Spleen (tissue), 11 donors: Measurements from ENCODE around the gene LRRC51. TPM values are rescaled to one million over a fixed set of nuclear protein-coding genes. Genes with fewer than 3 reads are reported as not detected.

Source experiments
- DNase-seq: peaks from one replicate; pipeline ENCODE4 v3.0.0-alpha.2; 2020
- H3K27ac ChIP-seq, 8 donors: fragments of 200-600 bp; sonication (generic) in 7 of 8; 1 replicate in 4 of 8; 2 replicates in 4 of 8; pipeline versions ENCODE4 v1.5.0 to v1.8.0; 2016 to 2021; ENCODE audit warnings: inconsistent platforms in 4 of 8, mild to moderate bottlenecking in 4 of 8, moderate library complexity in 1 of 8
- H3K27me3 ChIP-seq, 7 donors: fragments of 200-600 bp; sonication (generic) in 6 of 7; replicated peaks in 1 of 7; 1 replicate in 4 of 7; 2 replicates in 3 of 7; pipeline versions ENCODE4 v1.5.0 to v1.8.0; 2016 to 2021; ENCODE audit warnings: inconsistent platforms in 3 of 7, mild to moderate bottlenecking in 1 of 7
- H3K36me3 ChIP-seq, 6 donors: fragments of 200-600 bp; sonication (generic) in 5 of 6; 1 replicate in 4 of 6; 2 replicates in 2 of 6; pipeline versions ENCODE4 v1.5.0 to v1.8.0; 2016 to 2021; ENCODE audit warnings: inconsistent platforms in 2 of 6
- H3K4me1 ChIP-seq, 6 donors: fragments of 200-600 bp; sonication (generic) in 5 of 6; 1 replicate in 3 of 6; 2 replicates in 3 of 6; pipeline versions ENCODE4 v1.5.0 to v1.8.0; 2016 to 2021; ENCODE audit warnings: inconsistent platforms in 3 of 6
- H3K4me3 ChIP-seq, 8 donors: fragments of 200-600 bp; sonication (generic) in 7 of 8; 1 replicate in 4 of 8; 2 replicates in 4 of 8; pipeline versions ENCODE4 v1.5.0 to v1.8.0; 2016 to 2021; ENCODE audit warnings: inconsistent platforms in 4 of 8, mild to moderate bottlenecking in 4 of 8, moderate library complexity in 2 of 8
- H3K9me3 ChIP-seq, 8 donors: fragments of 200-600 bp; sonication (generic) in 7 of 8; 1 replicate in 4 of 8; 2 replicates in 4 of 8; pipeline versions ENCODE4 v1.5.0 to v1.8.0; 2016 to 2021; ENCODE audit warnings: inconsistent platforms in 4 of 8
- POLR2A ChIP-seq, 3 donors: fragments of 450-650 bp; IDR thresholded peaks; one replicate each; pipeline ENCODE4 v1.5.1; 2017; ENCODE audit warnings: antibody characterized with exemption in 3 of 3, mild to moderate bottlenecking in 1 of 3
- POLR2AphosphoS5 ChIP-seq, 3 donors: sonication (generic); formaldehyde crosslinking; IDR thresholded peaks; one replicate each; pipeline ENCODE4 v1.5.1; 2017; ENCODE audit warnings: antibody characterized with exemption in 3 of 3
- WGBS, 5 donors: extraction: QIAGEN DNeasy Blood & Tissue Kit in 3 of 5; methylation state at CpG; one replicate each; pipeline versions ENCODE4 v1.1.5 to v1.1.7; 2013 to 2018; 5-methylcytosine and 5-hydroxymethylcytosine counted together
- intact Hi-C: fragments of 100-400 bp; cut with DNase I; formaldehyde crosslinking; loops from one replicate; pipeline ENCODE4 v1.15.0; 2023; ENCODE audit warnings: low total_unique reads
- polyA plus RNA-seq, 3 donors: library from polyadenylated mRNA; stranded (reverse); fragments of 200-250 nt; gene quantifications; one replicate each; pipeline ENCODE4 v1.2.1, GENCODE V29; 2013
- total RNA-seq, 7 donors: library from RNA; depleted of rRNA in 3 of 7; stranded (reverse); fragments of >200 nt in 3 of 7; fragmentation: NEBNext Ultra II Directional in 4 of 7; extraction: Animal tissue kit (Norgen Biotek cat#: 25700) in 4 of 7; gene quantifications; one replicate each; pipeline versions ENCODE4 v1.1.0 to v1.2.1, GENCODE V29; 2016 to 2021
- TF ChIP-seq, protein P1 (sequence below), 11 experiments: fragments of 200-600 bp in 7 of 11; fragments of 450-650 bp in 4 of 11; sonication (generic) in 4 of 11; IDR thresholded peaks in 8 of 11; conservative IDR thresholded peaks in 3 of 11; 1 replicate in 7 of 11; 2 replicates in 4 of 11; pipeline versions ENCODE4 v1.4.0 to v1.8.0; 2016 to 2021; ENCODE audit warnings: antibody characterized with exemption in 11 of 11, inconsistent platforms in 4 of 11, mild to moderate bottlenecking in 1 of 11
- donor health status: healthy with polysubstance abuse.
- donor health status: DM: no; HTN: no; CAD: no; lungs with moderate emphysema.
- donor health status: DM: no; HTN: no; CAD: no.
- donor health status: Bipolar disorder and iron deficiency.
- donor health status: healthy.
- donor health status: DM: no; HTN: no; CAD: no.
- donor health status: DM: yes; HTN: yes; CAD: no.

LRRC51 gene
- total and polyA plus RNA-seq, 10 donors: 2.0 to 10.0 (median 4.5) TPM

DNA sequence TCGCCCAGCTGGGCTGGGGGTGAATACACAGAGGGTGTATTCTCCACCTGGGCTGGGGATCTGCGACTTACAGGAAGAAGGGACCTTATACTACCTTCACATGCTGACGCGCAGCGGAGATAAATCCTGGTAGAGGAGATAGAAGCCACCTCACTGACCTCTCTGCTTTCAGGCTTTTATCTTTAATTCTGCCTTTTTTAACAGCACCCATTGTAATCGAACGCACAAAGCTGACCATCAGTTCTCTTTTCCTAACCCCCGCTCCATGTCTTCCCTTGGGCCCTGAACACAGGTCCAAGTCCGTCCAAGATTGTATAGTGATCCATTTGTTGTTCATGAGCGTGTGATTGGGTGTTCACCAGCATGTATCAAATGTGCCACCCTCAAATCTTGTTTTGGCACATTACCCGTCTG is 23.1 kb downstream of the LRRC51 start:
- intact Hi-C loops: no loop called here
- WGBS, 5 donors: 80 to 86% (median 84%) methylated on average over 11 of the region's 11 CpGs
- TF ChIP-seq, protein P1, sequence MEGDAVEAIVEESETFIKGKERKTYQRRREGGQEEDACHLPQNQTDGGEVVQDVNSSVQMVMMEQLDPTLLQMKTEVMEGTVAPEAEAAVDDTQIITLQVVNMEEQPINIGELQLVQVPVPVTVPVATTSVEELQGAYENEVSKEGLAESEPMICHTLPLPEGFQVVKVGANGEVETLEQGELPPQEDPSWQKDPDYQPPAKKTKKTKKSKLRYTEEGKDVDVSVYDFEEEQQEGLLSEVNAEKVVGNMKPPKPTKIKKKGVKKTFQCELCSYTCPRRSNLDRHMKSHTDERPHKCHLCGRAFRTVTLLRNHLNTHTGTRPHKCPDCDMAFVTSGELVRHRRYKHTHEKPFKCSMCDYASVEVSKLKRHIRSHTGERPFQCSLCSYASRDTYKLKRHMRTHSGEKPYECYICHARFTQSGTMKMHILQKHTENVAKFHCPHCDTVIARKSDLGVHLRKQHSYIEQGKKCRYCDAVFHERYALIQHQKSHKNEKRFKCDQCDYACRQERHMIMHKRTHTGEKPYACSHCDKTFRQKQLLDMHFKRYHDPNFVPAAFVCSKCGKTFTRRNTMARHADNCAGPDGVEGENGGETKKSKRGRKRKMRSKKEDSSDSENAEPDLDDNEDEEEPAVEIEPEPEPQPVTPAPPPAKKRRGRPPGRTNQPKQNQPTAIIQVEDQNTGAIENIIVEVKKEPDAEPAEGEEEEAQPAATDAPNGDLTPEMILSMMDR (IDR thresholded peaks at IDR 0.05 in 8 of 11, conservative IDR thresholded peaks at IDR 0.05 in 3 of 11): peak in 1 of 11 experiments; percentile 21
- TF ChIP-seq POLR2A (IDR thresholded peaks at IDR 0.05): no peak
- peak overlapping the region; percentile 92 to 99 (median 98) for H3K27ac ChIP-seq
- H3K4me3 ChIP-seq: peak overlapping the region in 6 of 8 donors; percentile 65 to 98 (median 84)
- peaks cover 0 to 49% (median 8%) of the 10 kb centered on the region in 6 donors for H3K36me3 ChIP-seq
- no peaks in the 10 kb centered on the region for H3K27me3 ChIP-seq
- peaks cover 25 to 50% (median 43%) of the 10 kb centered on the region in 6 donors for H3K4me1 ChIP-seq
- no peaks in the 10 kb centered on the region for H3K9me3 ChIP-seq
- DNase-seq: no peak

DNA sequence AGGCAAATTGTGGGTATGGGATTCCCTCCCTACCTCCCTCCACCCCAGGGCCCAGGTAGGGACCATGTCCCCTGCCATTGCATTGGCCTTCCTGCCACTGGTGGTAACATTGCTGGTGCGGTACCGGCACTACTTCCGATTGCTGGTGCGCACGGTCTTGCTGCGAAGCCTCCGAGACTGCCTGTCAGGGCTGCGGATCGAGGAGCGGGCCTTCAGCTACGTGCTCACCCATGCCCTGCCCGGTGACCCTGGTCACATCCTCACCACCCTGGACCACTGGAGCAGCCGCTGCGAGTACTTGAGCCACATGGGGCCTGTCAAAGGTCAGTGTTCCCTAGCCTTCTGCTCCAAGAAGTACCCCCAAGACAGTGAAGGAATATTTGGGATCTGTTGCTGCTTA is 25.2 kb downstream of the LRRC51 start, which contains the start of gene TOMT:
Gene TOMT, plus strand, starts transcription at position 37 of the 400 bp plus-strand sequence. Its CDS starts 28 bp downstream, at position 65.
- H3K4me3 ChIP-seq: no peak within 1 kb of the TSS
- TF ChIP-seq POLR2A (IDR thresholded peaks at IDR 0.05) (no peak), POLR2AphosphoS5 (IDR thresholded peaks at IDR 0.05) (no peak)
- TF ChIP-seq, protein P1 (IDR thresholded peaks at IDR 0.05 in 8 of 11, conservative IDR thresholded peaks at IDR 0.05 in 3 of 11): no peak
- H3K27me3 ChIP-seq: no peaks in the 10 kb centered on the region
- H3K4me1 ChIP-seq: peaks cover 17 to 34% (median 26%) of the 10 kb centered on the region in 6 donors
- intact Hi-C loops: no loop called here
- H3K36me3 ChIP-seq: peaks cover 0 to 49% (median 5%) of the 10 kb centered on the region in 6 donors
- no peak within 1 kb of the TSS for H3K27ac ChIP-seq
- no peaks in the 10 kb centered on the region for H3K9me3 ChIP-seq
- WGBS, 5 donors: 95 to 99% (median 96%) methylated on average over 14 of the region's 14 CpGs
- peak; percentile 73 for DNase-seq

DNA sequence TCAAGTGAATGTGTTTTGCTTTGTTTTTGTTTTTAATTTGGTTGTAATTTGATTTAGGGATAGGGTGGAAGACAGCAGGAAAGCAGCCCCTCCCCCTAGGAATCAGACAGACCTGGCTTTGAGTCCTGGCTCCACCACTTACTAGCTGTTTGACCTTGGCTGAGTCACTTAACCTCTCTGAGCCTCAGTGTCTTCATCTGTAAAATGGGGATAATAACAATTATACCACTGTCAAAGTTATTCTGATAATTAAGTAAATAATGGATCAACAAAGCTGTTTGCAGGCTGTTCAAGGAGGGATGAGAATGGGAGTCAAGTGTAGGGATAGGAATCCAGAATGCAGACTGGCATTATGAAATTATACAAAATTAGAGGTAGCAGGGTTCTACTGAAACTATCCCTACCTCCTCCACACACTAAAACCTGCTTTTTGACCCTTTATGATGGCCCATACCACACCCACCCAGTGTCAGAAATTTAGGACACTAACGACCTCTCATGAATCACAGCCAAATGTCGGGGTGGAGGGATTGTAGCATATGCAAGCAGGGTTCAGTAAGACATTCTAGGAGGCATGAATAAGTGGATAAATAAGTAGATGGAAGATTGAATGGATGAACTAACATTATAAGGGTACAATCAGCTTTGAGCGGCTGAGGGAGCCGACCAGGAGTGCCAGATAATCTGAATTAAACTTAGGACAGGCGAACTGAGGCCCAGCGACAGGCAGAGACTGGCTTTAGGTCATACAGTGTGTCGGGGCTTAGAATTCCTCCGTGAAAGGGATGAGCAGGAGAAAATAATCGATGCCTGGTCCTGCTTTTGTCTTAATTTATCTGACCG is 30.9 kb downstream of the LRRC51 start:
- peak overlapping the region; percentile 92 to 99 (median 98) for H3K27ac ChIP-seq
- peaks cover 0 to 40% (median 5%) of the 10 kb centered on the region in 6 donors for H3K36me3 ChIP-seq
- H3K4me1 ChIP-seq: peaks cover 5 to 28% (median 17%) of the 10 kb centered on the region in 6 donors
- DNase-seq: no peak
- intact Hi-C loops: no loop called here
- H3K9me3 ChIP-seq: no peaks in the 10 kb centered on the region
- H3K27me3 ChIP-seq: no peaks in the 10 kb centered on the region
- 3 to 7% (median 5%) methylated on average over 10 of the region's 10 CpGs for WGBS, 5 donors
- peak overlapping the region in 7 of 8 donors; percentile 45 to 77 (median 51) for H3K4me3 ChIP-seq
- TF ChIP-seq, protein P1 (IDR thresholded peaks at IDR 0.05 in 8 of 11, conservative IDR thresholded peaks at IDR 0.05 in 3 of 11): no peak
- TF ChIP-seq POLR2A (IDR thresholded peaks at IDR 0.05): no peak
- TF ChIP-seq POLR2AphosphoS5 (IDR thresholded peaks at IDR 0.05): no peak
